ENCODE results near the gene SLC9B2.
"Not testable (repeated sequence)": the region's sequence is repeated elsewhere in the genome, so short reads cannot be mapped to it uniquely, and the experiment has no call there.

Gene SLC9B2

GRCh38 chr4:103018391-103019307, 57.9 kb downstream of the SLC9B2 start:
- no peak for DNase-seq

- no peak for DNase-seq
Measured at GRCh38 chr4:103012551-103012950, 64.0 kb downstream of the SLC9B2 start.

GRCh38 chr4:103012060-103012459, 64.5 kb downstream of the SLC9B2 start:
- no peak for DNase-seq

DNA sequence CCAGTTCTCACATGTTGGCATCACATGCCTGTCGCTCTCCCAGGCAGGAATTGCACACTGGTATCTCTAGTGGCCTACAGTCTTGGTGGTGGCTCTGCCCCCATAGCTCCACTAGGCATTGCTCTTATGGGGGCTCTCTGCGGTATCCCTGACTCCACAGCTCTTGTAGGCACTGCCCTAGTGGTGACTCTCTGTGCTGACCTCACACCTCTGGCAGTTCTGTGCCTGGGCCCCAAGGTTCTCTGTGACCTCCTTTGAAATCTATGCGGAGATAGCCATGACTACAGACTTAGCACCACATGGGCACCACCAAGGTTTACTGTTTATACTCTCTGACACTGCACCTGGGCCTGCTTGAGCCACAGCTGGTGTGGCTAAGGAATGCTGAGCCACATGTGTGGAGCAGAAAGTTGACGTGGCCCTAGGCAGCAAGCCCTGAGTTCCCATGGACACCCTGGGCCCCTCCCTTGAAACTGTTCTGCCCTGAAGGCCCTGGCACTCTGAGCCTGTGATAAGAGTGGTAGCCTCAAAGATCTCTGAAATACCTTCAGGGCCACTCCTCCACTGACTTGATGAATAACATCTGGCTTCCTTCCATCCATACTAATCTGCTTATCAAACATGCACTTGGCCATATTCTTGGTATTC, 65.1 kb downstream of the SLC9B2 start:
- no peak for DNase-seq

GRCh38 chr4:103010804-103011203, 65.8 kb downstream of the SLC9B2 start:
- DNase-seq, result no peak

DNA sequence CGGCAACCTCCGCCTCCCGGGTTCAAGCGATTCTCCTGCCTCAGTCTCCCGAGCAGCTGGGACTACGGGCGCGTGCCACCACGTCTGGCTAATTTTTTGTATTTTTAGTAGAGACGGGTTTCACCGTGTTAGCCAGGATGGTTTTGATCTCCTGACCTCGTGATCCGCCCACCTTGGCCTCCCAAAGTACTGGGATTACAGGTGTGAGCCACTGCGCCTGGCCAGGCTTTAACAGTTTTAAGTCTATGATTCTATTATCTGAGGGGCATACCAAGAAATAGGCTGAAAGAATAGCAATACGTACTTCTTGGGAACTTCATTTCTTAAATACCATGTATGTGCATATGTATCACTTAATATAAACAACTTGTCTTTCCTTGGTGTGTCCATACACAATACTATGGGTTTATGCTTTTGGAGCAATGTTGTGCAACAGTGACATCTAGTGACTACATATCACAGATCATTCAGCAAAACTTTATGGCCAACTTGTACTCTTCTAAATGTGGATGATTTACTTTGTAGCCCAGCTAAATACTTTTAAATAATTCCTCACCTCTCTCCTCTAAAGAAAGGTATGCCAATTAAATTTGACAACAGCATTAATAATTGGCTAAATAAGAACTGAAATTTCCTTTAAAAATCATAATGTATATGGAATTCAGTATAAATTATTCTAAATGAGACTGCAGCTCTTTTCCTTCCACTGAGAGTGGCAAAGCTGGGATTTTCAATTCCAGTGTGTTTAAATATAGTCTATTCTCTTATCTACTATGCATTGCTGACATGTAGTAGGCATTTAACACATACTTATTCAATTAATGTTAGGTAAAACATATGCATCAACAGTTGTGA, 67.5 kb downstream of the SLC9B2 start:
- DNase-seq, result no peak

DNA sequence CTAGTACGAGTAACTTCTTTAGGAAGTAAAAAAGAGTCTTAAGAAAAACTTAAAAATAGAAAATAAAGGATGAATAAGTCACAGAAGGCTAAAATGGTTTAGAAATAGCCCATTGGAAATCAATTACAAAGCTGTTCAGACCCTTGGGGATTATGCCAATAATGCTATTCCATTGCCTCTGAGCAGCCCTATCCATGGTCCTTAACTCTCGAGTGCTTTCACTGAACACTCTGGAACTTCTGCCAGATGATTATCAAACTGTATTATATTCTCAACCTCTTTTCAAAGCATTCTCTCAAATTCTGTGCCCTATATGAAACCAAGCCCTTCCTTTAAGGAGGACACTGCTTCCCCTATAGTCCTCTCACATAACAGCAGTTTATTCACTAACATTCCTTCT, 74.0 kb downstream of the SLC9B2 start:
- DNase-seq, result no peak

DNA sequence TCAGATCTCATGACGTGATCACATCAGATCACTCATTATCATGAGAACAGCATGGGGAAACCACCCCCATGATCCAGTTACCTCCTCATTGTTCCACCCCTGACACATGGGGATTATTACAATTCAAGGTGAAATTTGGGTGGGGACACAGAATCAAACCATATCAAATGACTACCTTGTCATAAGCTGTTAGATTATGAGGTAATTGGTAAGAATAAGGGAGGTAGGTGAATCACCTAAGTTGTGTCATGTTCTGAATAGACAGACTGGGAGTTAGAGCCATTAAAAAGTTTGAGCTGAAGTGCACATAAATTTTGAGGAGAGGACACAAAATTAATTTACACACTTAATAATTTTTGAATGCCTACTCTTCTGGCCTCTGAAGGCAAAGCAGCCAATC, 81.8 kb downstream of the SLC9B2 start:
- DNase-seq, result no peak

DNA sequence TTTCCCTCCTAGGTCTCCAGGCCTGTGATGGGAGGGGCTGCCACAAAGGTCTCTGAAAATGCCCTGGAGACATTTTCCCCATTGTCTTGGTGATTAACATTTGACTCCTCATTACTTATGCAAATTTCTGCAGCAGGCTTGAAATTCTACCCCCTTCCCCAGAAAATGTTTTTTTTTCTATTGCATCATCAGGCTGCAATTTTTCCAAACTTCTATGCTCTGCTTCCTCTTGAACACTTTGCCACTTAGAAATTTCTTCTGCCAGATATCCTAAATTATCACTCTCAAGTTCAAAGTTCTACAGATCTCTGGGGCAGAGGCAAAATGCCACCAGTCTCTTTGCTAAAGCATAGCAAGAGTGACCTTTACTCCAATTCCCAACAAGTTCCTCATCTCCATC, 82.6 kb downstream of the SLC9B2 start:
- DNase-seq, result not testable (repeated sequence)

DNA sequence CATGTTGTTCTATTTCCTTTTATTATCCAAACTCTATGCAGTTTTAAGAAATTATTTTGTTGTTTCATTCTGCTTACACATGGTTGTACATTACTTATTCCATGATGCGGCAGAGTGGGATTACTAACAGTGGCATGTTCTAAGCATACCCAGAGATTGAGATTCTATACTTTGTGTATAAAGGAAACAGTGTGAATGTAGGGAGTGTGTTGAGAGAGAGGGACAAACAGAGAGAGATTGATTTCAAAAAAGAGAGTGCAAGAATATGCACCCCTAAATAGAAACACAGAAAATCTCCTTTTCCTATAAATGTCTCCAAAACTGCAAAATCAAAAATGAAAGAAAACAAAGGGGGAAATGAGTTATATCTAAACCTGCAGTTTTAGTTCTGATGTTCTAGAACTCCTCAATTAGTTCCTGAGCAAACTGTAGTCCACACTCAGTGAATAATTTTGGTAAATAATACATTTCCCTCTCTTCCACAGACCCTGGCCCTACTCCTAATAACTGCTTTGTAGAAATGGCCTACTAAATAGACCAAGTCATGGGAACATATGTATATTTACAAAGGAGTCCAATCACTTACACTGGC, 88.0 kb downstream of the SLC9B2 start:
- DNase-seq, result no peak

GRCh38 chr4:102981005-102981404, 95.6 kb downstream of the SLC9B2 start:
- no peak for DNase-seq

Measured in GOT3 (cell line).